Pancreas (tissue), 10 donors: ENCODE measurements around the gene RHBDF2. TPM values are rescaled to one million over a fixed set of nuclear protein-coding genes. Genes with fewer than 3 reads are reported as not detected.

ENCODE experiments used
- ATAC-seq, 4 donors: fragments of 200-7000 bp; cut with Tn5 transposase; one replicate each; pipeline versions ENCODE4 v1.8.0 to v1.9.1; 2020; ENCODE audit warnings: mild to moderate bottlenecking in 4 of 4, moderate library complexity in 4 of 4
- DNase-seq, 6 donors: peaks; one replicate each; pipeline ENCODE4 v3.0.0-alpha.2; 2020
- FAIRE-seq: peaks from 2 replicates; lab custom pipeline; 2012; peaks lifted over from hg19 to GRCh38; lab: Jason Lieb, UNC
- H3K27ac ChIP-seq, 4 donors: fragments of 200-600 bp; sonication (generic); 1 replicate in 3 of 4; 2 replicates in 1 of 4; pipeline versions ENCODE4 v1.5.0 to v1.8.0; 2020
- H3K27me3 ChIP-seq, 4 donors: fragments of 200-600 bp; one replicate each; pipeline ENCODE4 v1.8.0; 2021
- H3K36me3 ChIP-seq, 3 donors: fragments of 200-600 bp; sonication (generic) in 1 of 3; one replicate each; pipeline versions ENCODE4 v1.5.0 to v1.8.0; 2020 to 2021
- H3K4me1 ChIP-seq, 3 donors: fragments of 200-600 bp; one replicate each; pipeline ENCODE4 v1.8.0; 2021
- H3K4me3 ChIP-seq, 4 donors: fragments of 200-600 bp; sonication (generic) in 2 of 4; one replicate each; pipeline versions ENCODE4 v1.5.0 to v1.8.0; 2020 to 2021
- H3K9me3 ChIP-seq, 4 donors: fragments of 200-600 bp; one replicate each; pipeline ENCODE4 v1.8.0; 2021
- WGBS, 2 donors: extraction: QIAGEN DNeasy Blood & Tissue Kit; methylation state at CpG; one replicate each; pipeline ENCODE4 v1.1.7; 2013; 5-methylcytosine and 5-hydroxymethylcytosine counted together
- intact Hi-C, 3 donors: fragments of 100-400 bp; cut with DNase I; formaldehyde crosslinking; loops; one replicate each; pipeline versions ENCODE4 v1.11.1 to v1.14.2; 2022
- polyA plus RNA-seq, 2 donors: library from polyadenylated mRNA; stranded (reverse); fragments of 200-250 nt; gene quantifications; one replicate each; pipeline ENCODE4 v1.2.3, GENCODE V29; 2013
- total RNA-seq, 6 donors: library from RNA; stranded (reverse); fragmentation: NEBNext Ultra II Directional in 4 of 6; extraction: Animal tissue kit (Norgen Biotek cat#: 25700) in 4 of 6; gene quantifications; one replicate each; pipeline versions ENCODE4 v1.2.1 to v1.2.4, GENCODE V29; 2021 to 2023
- TF ChIP-seq, protein P1 (sequence below), 4 donors: fragments of 200-600 bp; sonication (generic) in 3 of 4; IDR thresholded peaks; one replicate each; pipeline versions ENCODE4 v1.5.0 to v1.8.0; 2021; ENCODE audit warnings: antibody characterized with exemption in 4 of 4
- donor health status: healthy with polysubstance abuse.
- donor health status: DM: no; HTN: no; CAD: no; lungs with moderate emphysema.
- donor health status: DM: no; HTN: no; CAD: no.
- donor health status: control.
- donor health status: control.
- donor health status: Bipolar disorder and iron deficiency.
- donor health status: DM: yes; HTN: yes; CAD: no.
- donor health status: DM: no; HTN: no; CAD: no.
- donor health status: DM: no; HTN: no; CAD: no.
- donor health status: DM: yes; HTN: yes; CAD: no.

Gene RHBDF2
- total and polyA plus RNA-seq, 8 donors, result 18.0 to 50.1 (median 22.4) TPM

DNA sequence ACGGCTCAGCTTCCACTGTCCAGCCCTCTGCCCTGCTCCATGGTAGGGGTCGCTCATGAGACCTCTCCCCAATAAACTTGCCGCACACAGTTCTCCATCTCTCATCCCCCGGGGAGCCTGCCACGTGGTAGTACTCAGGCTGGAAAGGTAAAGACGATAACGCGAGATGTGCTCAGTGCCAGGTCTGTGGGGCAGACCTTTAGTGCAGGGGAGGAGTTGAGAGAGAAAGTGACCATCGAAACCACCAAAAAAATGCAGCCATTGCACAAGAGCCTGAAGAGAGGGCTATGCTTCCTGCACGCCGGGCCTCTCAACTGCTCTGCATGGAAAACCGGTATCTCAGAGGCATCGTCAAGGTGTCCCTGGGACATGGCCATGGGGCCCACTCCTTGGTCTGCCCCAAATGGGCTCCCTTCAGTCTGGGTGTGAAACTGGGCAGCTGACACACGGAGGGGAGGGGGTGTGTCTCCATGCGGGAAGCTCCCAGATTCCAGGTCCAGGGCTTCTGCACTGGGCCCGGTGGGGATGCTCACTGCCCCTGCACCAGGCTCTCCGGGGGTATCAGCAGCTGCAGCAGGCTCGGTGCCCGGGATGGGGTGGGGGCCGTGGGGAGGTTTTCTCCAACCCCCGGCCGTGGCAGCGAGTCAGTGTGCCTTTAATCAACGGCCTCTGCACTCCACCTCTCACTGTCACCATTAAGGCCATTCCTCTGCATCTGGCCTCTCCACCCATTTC is 38.5 kb downstream of the RHBDF2 start:
- Histone ChIP-seq H3K36me3 (no peaks in the 10 kb centered on the region), H3K4me1 (peaks cover 0 to 3% (median 0%) of the 10 kb centered on the region in 3 donors), H3K9me3 (no peaks in the 10 kb centered on the region), H3K27me3 (no peaks in the 10 kb centered on the region), H3K4me3 (no peak overlapping the region), H3K27ac (no peak overlapping the region)
- ATAC-seq (no peak), DNase-seq (no peak), FAIRE-seq (no peak)
- TF ChIP-seq, protein P1, sequence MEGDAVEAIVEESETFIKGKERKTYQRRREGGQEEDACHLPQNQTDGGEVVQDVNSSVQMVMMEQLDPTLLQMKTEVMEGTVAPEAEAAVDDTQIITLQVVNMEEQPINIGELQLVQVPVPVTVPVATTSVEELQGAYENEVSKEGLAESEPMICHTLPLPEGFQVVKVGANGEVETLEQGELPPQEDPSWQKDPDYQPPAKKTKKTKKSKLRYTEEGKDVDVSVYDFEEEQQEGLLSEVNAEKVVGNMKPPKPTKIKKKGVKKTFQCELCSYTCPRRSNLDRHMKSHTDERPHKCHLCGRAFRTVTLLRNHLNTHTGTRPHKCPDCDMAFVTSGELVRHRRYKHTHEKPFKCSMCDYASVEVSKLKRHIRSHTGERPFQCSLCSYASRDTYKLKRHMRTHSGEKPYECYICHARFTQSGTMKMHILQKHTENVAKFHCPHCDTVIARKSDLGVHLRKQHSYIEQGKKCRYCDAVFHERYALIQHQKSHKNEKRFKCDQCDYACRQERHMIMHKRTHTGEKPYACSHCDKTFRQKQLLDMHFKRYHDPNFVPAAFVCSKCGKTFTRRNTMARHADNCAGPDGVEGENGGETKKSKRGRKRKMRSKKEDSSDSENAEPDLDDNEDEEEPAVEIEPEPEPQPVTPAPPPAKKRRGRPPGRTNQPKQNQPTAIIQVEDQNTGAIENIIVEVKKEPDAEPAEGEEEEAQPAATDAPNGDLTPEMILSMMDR (IDR thresholded peaks at IDR 0.05), result no peak
- 75 to 82% methylated on average over 22 to 24 of the region's 24 CpGs for WGBS, 2 donors
- intact Hi-C loops, result no loop called here

DNA sequence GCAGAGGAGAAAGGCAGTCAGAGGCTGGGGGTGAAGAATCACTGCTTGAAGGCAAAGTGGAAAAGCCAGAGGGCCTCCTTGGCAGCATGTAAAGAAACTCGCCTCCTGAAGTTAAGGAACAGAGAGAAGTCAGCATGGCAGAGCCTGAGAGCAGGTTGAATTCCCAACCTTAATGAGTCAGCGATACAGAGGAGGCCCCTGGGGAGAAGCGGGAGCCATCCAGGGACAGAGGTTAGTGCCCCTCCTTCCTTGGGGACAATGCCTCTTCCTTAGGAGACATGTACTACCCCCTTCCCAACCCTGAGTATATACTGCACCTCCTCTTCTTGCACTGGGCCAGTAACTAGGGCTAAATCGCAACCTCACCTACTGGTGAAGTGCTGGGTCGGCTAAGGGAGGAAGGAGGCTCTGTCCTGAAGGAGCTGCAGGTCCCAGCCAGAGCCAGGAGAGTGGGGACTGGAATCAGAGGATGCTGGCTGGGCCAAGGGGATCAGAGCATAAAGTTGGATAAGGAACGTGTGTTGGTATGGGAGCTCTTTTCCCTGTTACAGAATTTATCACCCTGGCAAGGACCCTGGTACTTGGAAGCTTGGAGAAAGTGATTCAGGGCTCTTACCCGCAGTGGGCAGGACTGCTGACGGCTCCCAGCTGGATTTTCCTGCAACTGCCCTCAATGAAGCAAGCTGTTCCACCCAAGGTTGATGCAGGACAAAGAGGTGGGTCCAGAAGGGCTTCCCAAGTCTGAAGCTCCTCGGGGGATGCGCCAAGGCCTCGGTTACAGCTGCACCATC is 39.3 kb downstream of the RHBDF2 start:
- ATAC-seq, result no peak
- Histone ChIP-seq H3K27ac (no peak overlapping the region), H3K27me3 (no peaks in the 10 kb centered on the region), H3K4me1 (peaks cover 0 to 3% (median 0%) of the 10 kb centered on the region in 3 donors), H3K36me3 (no peaks in the 10 kb centered on the region), H3K9me3 (no peaks in the 10 kb centered on the region), H3K4me3 (no peak overlapping the region)
- 87 to 94% methylated on average over 11 of the region's 11 CpGs for WGBS, 2 donors
- no peak for FAIRE-seq
- intact Hi-C loops, result no loop called here
- TF ChIP-seq, protein P1 (IDR thresholded peaks at IDR 0.05), result no peak
- DNase-seq, result no peak

DNA sequence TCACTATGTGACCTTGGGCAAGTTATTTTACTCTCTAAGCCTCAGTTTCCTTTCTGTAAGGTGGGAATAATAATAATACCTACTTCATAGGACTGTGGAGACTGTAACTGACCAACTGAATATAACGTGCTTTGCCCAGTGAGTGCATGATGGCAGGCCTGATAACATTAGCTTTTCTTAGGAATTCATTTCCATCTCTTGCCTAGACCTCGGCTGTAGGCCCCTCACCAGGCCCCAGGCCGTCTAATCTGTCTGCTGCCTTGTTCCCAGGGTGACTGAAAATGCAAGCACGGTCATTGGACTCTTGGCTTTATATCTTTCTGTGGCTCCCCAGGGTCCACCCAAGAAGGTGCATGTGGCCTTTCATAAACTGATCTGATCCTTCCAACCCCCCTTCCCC is 41.5 kb downstream of the RHBDF2 start:
- no peak for FAIRE-seq
- WGBS, 2 donors, result 81 to 88% methylated on average over 4 of the region's 4 CpGs
- Histone ChIP-seq H3K27ac (no peak overlapping the region), H3K4me3 (no peak overlapping the region), H3K36me3 (no peaks in the 10 kb centered on the region), H3K4me1 (no peaks in the 10 kb centered on the region), H3K9me3 (no peaks in the 10 kb centered on the region), H3K27me3 (no peaks in the 10 kb centered on the region)
- TF ChIP-seq, protein P1 (IDR thresholded peaks at IDR 0.05), result no peak
- no peak for ATAC-seq
- DNase-seq, result no peak
- intact Hi-C loops, result loop anchor here in 1 of 3 donors (5.0 kb wide), 1 partner anchor 57 kb away; no protein-coding TSS in a partner anchor

DNA sequence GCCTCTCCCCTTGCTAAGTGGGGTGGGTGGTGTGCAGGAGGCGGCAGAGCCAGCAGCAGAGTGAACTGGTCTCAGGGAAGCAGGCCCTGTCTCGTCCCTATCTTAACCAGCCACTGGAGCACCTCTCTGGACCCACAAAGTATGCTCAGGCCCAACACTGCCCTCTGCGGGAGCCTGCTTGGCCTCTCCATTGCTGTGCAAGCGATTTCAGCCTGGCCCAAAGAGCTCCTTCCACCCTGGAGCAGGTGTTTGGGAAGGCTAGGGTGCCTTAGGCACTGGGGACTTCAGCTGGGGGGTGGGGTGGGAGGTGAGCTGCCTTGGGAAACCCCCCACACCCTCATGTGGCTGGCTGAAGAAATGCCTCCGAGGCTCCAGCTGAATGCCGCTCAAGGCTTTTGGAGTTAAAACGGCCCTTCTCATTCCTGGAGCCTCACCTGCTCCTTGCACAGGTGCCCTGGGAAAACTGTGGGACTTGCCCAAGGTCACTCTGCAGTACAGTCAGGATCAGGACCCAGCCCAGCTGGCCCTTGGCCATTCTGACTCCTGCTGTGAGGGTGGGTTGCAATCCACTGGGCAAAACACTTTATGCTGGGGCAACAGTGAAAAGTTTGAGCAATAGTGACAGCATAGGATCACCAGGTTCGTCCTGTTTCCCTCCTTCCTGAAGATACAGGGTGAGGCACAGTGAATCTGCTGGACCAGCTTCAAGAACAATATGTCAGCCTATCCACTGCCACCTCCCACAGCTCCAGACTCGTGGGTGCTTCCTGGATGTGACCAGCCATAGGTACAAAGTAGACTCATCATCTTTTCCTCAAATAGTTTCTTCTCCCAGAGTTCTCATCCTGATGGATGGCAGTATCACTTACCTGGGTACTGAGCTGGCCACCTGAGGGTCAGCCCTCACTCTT is 42.4 kb downstream of the RHBDF2 start:
- intact Hi-C loops, result loop anchor here in 1 of 3 donors (5.0 kb wide), 1 partner anchor 57 kb away; no protein-coding TSS in a partner anchor
- H3K4me1 ChIP-seq, result no peaks in the 10 kb centered on the region
- ATAC-seq, result peak; percentile 77 to 92 (median 87)
- peak; percentile 52 to 82 (median 64) for DNase-seq
- H3K36me3 ChIP-seq, result no peaks in the 10 kb centered on the region
- H3K4me3 ChIP-seq, result no peak overlapping the region
- no peaks in the 10 kb centered on the region for H3K27me3 ChIP-seq
- no peak for FAIRE-seq
- no peak overlapping the region for H3K27ac ChIP-seq
- H3K9me3 ChIP-seq, result no peaks in the 10 kb centered on the region
- WGBS, 2 donors, result 22 to 24% methylated on average over 9 of the region's 9 CpGs
- TF ChIP-seq, protein P1 (IDR thresholded peaks at IDR 0.05), result peak in 1 of 4 donors; percentile 22
